GOT3 (cell line): ENCODE results near the gene LDB2.
A peak's percentile ranks its signal among the peaks of the same experiment; 100 is the strongest.
"Not testable (repeated sequence)": the region's sequence is repeated elsewhere in the genome, so short reads cannot be mapped to it uniquely, and the experiment has no call there.

ENCODE experiments used
- DNase-seq: peaks from one replicate; lab custom pipeline; 2025; ENCODE audit warnings: mixed read lengths; lab: John Stamatoyannopoulos, UW

Gene LDB2

DNA sequence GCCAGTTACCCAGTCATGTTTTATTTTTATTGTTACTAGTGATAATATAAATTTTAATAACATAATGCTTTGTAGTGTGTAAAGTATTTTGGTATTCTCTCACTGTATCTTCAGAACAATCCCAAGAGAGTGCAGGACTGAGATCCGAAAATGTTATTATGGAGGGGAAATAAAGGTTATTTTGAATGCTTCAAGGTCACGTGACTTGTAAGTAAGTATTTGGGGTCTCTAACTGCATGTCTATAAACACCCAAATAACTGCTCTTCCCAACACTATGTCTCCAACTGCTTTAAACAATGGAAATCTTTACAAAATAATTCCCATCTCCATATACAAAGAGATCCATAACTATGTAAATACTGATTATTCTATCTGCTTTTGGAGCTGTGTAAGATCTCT, 302.2 kb downstream of the LDB2 start:
- no peak for DNase-seq

DNA sequence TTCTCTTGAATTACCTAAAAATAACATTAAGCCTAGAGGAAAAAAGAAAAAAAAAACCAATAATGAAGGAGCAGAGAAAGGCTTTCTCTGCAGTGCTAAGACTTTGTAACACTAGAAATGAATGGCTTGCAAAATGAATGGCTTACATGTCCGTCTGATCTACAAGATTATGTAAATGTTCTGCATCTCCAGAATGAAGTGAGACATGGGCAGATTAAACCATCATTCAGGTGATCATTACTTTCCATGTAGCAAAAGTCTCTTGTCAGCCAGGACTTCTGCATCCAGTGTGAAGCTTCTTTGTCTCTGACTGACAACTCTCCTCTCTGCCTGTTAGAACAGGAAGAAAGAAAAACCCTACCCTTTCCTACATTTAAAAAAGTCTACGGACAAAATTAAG, 304.3 kb downstream of the LDB2 start:
- DNase-seq: no peak

DNA sequence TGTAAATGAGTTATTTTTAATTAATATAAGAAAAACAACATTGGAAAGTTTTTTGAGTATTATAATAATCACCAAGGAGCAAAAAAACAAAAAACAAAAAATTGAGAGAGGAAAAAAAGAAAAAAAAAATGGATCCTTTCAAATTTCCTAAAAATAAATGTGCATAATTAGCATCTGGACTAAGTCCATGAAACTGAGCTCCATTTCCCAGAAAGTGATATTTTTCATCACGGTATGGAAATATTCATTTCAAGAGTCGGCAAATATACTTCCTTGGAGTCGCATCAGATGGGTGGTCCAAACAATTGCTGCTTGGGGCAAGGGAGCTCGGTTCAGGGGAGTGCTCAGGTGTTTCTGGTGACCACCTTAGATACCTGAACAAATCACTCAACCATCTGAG, 305.1 kb downstream of the LDB2 start:
- DNase-seq: no peak

DNA sequence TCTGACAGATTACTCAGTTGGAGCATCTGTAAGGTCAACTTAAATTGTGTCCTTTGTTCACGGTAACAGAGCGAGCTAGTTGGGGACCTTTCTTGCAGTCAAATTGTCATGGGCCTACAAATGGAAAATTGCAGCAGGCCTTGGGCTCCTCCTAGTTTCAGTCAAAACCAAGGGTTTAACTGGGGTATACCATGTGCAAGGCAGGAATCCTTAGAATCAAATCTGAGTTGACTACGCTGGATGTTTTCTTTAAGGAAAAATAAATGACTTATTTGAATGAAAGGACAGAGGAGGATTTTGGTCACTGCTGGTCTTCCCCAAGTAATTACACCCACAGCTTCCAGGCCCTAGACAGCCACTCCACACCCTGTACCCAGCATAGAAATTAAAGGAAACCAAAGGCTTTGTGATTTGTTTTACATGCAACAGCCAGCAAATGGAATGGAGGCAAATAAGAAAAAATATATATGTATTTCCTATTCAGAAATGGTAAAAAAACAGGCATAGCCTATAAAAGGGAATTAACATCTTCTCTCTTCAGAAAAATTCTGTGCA, 307.1 kb downstream of the LDB2 start:
- DNase-seq: no peak

DNA sequence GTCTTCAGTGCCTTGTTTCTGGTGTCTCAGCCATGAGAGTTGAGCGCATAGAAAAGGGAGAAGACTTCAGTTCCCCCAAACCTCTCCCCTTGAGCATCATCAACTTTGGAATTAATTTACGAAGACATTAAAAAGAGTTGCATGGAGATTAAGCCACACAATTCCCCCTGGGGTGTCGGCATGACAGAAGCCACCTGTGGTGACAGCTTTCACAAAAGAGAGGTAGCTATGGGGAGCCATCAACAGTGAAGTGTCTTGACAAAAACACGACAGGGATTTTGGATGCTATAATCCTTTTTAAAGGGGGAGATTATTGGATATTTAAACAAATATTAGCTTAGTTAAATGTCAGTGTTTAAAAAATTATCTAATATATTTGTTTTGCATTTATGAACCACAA, 307.6 kb downstream of the LDB2 start:
- DNase-seq: no peak

DNA sequence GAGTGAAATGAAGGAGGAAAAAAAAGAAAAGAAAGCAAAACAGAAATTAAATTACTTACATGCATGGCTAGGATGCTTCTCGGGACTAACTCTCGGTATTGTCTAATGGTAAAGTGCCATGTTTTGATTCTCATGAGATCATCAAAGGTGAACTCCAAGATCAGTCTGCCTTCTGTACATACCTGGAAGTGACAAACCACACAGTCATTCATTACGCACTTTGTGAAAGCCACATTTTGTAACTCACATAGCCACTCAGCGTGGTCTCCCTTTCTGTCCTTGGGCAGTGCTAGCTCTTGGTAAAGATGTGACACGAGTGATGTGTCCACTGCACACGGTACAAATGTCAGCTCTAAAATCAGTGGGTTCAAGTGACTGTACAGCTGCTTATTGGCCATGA, 309.8 kb downstream of the LDB2 start:
- no peak for DNase-seq

DNA sequence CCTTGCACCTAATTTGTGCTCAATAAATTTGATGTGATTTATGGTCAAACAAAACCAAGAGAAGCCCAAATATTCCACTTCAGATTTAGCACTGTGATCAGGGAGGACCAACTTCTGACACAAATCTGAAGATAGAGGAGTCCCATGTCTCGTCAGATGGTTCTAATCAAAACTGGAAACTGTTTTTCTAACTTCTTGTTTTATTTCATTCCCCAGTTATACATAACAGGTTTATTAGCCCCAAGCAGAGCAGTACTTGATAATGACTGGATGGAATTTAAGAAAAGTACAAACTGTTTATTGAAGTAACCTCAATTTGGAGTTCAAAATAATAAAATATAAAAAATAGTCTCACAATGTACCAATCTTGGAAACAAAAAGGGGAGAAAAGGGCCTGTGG, 310.3 kb downstream of the LDB2 start:
- DNase-seq: no peak

DNA sequence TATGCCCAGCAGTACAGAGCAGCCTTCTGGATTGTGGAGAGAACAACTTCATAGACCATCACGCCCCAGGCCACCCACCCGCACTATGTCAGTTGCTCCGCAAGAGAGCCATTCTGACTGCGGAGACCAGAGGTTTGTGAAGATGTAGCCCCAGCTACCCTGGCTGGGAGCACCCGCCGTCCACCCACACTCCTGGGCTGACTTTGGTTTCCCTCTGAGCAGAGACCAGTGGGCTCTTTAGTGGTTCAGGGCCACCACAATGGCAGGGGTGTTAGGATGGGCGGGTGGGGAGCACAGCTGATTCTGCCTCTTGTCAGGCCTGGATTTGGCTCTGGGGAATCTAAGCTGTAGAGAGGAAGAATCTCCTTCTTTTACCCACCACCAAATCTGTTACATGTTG, 313.4 kb downstream of the LDB2 start:
- no peak for DNase-seq

DNA sequence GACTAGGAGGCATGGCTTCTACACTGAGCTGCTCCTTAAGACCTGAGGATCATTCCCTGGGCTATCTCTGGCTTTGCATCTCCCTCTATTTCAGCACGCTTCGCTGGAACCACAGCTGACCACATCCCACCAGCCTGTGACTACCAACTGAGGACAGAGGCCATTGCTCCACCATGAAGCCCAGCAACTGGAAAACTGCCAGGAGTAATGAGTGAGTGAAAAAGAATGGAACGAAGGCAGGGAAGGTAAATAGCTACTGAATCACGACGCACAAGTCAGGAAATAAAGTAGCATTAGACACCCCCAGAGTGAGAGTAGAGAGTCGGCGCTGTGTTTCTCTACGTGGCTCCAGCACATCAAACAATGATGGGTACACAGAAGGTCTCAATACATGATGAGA, 314.7 kb downstream of the LDB2 start:
- DNase-seq: no peak

DNA sequence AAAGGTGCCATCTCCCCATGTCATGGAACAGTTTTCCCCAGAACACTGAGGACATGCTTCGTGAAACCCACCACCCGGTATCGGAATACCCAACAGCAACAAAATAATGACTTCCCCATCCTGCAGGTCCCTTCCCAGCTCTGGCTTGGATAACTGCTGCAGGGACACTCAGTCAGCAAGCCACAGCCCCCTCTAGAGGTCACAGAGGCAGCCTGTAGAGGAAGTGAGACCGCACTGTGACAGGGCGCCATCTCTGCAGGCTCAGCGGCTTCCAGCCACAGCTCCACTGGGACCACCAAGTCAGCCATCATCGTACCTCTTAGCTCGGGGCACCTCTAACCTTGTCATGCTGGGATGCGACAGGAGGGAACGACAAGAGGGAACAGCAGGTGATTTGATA, 315.9 kb downstream of the LDB2 start:
- DNase-seq: no peak

DNA sequence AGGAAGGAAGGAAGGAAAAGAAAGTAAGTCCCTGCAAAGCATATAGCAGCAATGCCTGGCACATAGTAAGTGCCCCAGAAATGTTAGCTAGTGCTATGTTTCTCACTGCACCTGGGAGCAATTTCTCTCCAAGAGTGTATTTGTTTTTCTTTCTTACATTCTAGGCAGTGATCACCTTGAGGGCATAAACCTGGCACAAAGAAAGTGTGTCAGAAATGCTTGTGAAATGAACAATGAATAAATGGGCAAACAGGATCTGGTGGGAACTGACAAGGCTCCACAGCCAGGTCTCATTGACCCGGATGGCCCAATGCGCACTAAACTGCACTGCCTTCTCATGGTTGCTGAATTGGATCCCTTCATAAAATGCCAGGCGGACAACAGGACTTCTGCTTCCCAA, 316.4 kb downstream of the LDB2 start:
- DNase-seq: no peak

DNA sequence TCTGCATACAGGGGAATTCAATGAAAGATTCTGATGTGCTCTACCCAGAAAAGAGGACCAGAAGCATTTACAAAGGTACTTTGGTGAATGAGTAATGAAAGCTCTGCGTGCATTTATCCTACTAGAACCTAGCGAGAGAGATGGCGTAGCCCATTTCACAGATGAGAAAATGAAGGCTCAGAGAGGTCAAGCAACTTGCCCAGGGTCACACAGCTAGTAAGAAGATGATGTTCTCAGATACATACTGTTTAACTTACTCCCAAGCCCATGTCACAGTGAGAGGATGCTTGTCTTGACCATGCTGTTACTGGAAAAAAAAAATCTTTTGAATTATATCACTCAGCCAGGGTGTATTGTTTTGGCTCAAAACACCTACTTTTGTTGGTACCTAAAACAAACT, 317.3 kb downstream of the LDB2 start:
- no peak for DNase-seq

DNA sequence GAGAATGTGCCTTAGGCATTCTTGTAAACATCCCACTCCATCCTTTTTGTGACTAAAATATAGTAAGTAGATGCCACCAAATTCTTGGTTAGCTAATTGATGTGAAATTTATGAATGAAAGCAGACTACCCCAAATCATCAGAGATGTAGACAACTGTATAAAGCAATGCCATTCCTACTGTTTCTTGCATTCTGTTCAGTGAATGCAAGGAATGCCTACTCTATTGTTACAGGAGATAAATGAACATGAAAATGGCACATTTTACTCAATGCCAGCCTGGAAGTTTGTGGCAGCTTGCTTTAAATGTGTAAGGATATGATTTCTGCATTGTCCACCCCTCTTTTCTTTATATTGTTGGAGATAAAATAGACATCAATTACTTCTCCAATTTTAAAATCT, 317.9 kb downstream of the LDB2 start:
- no peak for DNase-seq

DNA sequence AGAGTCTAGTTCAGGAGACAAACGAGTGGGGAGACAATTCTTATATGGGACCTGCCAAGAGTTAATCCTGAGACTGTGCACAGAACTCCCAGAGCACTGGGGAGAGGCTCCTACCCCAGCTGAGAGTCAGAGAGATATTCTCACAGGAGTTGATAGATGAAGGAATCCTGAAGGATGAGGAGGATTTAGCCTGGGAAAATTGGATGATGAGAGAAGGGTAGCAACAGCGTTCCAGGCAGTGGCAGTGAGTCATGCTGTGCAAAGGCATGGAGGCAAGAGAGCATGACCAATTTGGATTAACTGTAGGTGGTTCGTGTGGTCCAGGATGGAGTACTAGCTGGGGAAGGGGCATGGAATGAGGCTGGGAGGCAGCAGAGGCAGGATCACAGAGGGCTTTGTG, 318.6 kb downstream of the LDB2 start:
- DNase-seq: no peak

DNA sequence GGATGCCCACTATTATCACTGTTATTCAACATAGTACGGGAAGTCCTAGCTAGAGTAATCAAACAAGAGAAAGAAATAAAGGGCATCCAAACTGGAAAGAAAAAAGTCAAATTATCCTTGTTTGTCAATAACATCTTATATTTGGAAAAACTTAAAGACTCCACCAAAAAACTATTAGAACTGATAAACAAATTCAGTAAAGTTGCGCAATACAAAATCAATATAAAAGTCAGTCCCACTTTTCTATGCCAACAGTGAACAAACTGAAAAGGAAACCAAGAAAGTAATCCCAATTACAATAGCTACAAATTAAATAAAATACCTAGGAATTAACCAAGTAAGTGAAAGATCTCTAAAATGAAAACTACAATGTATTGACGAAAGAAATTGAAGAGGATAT, 321.3 kb downstream of the LDB2 start:
- DNase-seq: no peak

DNA sequence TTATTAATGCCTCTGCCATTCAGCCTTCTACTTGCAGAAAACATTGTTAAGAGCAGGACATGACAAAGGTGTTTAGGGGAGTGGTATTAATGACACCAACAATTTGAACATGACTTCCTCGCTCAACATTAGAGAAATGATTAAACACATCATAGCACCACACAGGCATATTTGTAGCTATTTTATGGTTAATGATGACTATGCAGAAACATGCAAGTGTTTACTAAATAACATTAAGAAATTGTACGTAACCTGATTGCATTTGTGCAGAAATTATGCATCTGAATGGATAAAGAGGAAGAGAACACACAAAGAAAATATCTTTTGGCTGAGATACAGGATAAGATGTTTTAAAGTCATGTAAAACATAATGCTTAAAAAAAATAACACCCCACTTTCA, 323.5 kb downstream of the LDB2 start:
- no peak for DNase-seq

DNA sequence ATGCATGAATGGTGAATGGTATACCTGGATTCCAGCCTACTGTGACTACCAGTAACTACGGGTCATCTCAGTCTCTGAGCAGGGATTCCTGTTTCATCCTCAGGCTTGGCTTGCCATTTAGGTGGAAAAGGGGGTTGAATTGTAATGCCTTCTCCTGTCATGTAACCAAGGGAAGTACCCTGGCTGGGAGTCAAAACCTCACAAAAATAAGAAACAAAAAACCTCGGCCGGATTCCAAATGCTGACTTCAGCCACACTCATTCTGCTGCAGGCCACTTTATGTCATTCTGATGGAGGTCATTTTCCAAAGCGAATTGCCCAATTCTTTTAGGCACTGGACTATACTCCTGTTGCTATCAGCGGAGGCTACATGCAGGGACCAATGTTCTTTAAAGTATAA, 324.7 kb downstream of the LDB2 start:
- peak; percentile 4 for DNase-seq

DNA sequence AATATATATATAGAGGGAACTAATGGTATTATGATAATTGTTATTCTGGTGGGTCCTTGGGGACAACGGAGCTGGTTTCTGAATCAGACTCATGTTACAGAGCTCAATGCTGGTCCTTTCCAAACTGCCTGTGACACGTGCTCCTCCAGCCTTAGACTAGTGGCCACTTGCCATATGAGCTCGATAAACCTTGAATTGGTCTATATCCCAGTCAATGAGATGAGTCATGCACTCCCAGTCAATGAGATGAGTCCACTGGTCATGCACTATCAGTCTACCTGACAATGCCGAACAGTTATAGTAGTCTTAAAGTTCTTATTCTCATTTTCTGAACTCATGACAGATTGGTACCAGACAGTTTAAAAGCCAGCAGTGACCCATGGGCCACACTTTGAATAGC, 325.2 kb downstream of the LDB2 start:
- DNase-seq: no peak

DNA sequence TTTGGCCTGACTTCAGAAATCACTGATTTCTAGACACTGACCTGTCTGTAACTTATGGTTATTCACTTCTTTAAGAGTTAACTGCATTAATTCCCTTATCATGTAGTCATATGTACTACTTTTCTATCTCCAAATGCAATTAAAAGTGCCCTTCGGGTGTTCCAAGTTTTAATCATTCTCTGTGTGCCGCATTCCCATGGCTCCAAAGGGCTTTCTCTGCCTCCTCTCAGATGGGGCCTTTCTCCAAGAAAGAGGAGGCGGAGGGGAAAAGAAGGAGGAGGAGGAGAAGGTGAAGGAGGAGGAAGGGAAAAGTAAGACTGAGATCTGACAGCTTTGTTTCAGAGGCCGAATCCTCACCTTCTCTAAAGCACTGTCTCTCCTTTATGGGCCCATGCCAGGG, 325.8 kb downstream of the LDB2 start:
- DNase-seq: no peak

DNA sequence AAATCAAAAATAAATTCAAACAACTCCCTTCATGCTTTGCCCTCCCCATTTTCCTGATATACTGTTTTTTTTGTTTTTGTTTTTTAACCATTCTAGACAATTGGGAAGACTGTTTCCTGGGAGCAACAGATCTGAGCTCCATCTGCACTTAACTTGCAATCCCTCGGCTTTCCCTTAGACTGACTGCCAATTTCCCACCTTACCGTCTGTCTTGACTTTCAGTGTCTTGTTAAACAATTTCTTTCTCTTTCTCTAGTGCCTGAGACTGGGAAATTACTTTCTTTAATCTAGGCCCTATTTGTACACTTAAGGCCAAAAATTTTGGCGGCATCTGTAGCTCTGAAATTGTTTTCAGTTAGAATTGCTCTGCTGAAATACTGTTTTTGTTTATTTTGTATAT, 326.3 kb downstream of the LDB2 start:
- DNase-seq: no peak

DNA sequence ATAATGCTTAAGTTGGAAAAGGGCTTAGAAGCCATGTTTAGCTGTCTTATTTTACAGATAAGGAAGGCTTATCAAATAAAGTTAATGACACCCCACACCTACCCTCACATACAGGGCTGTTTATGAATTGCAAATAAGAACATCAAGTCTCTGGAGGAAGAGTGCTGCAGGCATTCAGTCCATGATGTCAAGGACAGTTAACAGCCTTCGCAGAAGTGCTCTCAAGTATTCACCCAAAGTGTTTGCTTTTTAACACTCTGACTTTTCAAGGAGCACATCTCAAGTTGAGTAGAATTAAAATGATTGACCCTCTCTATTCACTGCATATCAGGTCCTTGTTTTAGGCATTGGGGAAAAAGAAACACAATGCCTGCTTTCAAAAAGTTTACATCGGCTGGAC, 328.7 kb downstream of the LDB2 start:
- no peak for DNase-seq

DNA sequence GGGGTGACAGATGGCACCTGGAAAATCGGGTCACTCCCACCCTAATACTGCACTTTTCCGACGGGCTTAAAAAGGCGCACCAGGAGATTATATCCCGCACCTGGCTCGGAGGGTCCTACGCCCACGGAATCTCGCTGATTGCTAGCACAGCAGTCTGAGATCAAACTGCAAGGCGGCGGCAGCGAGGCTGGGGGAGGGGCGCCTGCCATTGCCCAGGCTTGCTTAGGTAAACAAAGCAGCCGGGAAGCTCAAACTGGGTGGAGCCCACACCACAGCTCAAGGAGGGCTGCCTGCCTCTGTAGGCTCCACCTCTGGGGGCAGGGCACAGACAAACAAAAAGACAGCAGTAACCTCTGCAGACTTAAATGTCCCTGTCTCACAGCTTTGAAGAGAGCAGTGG, 341.1 kb downstream of the LDB2 start:
- DNase-seq: not testable (repeated sequence)

DNA sequence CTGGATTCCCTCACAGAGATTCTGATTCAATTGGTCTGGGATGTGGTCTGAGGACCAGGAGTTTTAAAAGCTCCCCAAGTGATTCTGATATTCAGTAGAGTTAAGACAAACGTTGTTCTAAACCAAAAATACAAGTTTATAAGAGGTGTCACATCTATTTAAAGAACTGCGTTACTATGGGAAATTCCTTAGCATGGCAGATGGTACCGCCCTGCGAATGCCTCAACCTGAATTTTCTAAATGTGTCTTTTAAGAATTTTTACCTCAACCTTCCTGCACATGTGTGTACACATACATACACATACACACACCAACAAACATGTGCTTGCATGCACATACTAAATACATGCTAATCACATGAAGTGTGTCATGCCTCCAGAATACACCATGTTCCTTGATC, 343.3 kb downstream of the LDB2 start:
- DNase-seq: no peak

DNA sequence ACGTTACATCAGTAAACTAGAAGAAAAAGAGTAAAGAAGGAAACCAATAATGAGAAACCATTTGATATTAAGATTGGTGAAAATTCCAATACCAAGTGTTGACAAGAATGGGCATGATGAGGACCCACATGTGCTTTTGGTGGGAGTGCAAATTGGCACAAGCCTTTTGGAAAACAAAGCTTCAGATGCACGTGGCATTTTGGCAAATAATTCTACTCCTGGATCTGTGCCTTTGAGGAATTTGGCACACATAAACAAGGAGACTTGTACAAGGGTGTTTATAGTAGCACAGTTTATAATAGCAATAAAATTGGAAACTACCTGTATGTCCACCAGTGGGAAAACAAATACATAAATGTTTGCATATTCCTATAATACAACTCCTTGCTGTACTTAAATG, 347.9 kb downstream of the LDB2 start:
- no peak for DNase-seq

DNA sequence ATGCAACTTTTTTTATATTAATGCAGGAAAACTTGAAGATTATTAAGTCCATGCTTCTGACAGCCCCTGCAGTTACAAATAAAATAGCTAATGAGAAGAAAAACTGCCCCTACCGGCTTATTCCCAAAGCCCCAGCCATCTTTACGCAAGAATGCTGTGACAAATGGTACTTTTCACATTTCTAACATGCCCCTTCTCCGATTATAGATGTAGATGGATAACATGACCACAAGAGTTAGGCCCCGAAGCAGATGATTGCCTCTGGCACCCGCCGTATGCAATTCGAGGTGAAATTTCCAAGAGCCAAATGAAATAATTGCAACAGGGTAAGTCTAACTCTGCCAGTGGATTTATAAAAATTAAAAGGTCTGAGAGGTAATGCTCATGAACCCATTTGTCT, 352.8 kb downstream of the LDB2 start:
- no peak for DNase-seq
